Stimulated activated CD8-positive, alpha-beta memory T cell treated with anti-CD3 and anti-CD28 coated beads, Interleukin-15, amount 100 ng/mL, for 4 hours (primary cell): ENCODE data around the gene RBM47.
"Not testable (repeated sequence)": the region's sequence is repeated elsewhere in the genome, so short reads cannot be mapped to it uniquely, and the experiment has no call there.

Experiments used
- DNase-seq, 2 donors: peaks; one replicate each; pipeline ENCODE4 v3.0.0-alpha.2; 2020; ENCODE audit warnings: low read depth in 2 of 2

RBM47 gene

DNA sequence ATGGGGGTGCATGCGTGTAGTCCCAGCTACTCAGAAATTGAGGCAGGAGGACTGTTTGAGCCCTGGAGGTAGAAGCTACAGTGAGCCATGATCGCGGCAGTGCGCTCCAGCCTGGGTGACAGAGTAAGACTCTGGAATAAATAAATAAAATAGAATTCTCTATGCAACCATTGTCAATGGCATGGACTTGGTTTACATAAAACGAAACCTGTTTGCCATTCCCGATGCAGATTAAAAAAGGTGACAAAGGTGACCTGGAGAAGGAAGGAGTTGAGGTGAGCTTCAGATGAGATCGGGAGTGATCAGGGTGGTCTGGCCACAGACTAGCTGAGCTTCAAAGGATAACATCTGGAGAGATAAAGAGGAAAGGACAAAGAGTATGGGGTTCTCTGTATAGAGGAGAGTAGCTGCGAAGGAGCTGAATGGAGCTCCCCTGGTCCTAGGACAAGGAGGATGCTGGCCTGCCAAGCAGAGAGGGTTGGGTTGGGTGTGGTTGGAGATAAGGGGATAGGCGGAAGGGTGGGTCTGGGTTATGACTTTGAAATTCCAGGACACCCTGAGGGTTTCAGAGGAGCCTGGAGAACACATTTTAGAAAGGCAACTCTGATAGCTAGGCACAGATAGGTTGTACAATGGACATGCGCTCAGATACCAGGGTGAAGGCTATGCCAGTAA lies 98.6 kb downstream of the RBM47 start:
- DNase-seq, result no peak

GRCh38 chr4:40526741-40527140 lies 102.9 kb downstream of the RBM47 start:
- DNase-seq, result no peak

DNA sequence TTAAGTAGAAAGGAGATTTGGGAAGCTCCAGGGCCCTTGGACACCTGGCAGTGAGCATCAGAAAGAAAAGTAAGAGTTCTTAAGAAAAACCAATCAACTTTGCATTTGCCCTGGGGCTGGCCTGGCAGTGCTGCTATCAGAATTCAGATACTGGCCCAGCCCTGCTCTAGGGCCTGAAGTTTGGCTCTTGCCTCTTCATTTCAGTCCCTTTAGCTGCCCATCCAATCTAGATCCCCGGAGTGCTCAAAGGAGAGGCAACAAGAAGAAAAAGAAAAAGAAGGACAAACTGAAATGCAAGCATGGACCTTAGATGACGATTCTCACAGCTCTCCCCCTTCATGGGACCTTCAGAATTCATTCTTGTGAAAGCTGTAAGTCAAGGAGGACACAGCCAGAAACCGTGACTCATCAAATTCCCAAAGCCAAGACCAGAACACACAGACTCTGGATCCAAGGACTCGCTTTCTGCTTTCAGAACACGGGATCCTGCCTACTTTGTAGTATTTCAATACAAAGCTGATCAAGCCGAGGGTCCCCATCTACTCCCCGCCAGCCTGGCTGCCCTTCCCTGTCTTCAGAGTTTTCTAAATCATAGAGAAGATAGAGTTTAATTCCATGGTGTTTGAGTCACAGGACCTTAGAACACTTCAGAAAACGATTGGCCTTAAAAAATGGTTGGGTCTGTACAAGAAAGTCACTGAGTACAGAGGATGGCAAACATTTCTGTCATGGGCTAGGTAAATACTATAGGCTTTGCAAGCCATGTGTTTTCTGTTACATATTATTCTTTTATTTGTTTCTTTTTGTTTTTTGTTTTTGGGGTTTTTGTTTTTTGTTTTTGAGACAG lies 103.7 kb downstream of the RBM47 start:
- DNase-seq, result no peak

DNA sequence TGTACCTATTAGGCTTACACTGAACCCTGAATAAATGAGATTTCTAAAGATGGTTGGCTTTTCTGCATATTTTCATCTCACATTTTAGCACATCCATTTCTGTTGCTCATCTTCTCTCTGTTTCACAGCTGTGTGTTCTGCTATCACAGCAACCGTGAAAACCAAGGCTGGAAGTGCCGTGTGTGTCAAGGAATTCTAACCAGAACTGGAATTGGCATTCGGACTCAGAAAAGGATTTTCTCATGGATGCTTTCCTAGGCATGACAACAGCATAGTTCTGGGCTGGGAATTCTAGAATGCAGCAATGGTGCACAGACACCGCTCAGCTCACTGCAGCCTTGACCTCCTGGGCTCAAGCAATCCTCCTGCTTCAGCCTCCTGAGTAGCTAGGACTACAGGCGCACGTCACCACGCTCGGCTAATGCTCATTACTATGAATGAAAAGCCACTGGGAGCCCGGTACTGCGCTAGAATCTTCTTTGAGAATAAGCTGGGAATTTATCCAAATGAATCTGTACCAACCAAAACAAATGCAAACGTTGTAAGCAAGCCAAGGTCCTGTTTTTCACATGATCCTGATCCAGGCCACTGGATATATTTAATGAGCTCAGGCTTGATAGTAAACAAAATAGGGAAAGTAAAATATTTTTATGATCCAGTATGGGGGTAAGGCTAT lies 105.2 kb downstream of the RBM47 start:
- no peak for DNase-seq

DNA sequence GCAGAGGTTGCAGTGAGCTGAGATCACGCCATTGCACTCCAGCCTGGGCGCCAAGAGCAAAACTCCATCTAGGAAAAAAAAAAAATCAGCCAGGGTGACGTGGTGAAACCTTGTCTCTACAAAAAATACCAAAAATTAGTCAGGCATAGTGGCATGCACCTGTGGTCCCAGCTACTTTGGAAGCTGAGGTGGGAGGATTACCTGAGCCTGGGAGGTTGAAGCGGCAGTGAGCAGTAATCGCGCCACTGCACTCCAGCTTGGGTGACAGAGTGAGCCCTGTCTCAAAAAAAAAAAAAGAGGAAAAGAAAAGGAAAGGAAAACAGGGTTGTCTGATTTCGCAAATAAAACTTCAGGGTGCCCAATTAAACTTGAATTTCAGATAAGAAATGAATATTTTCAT lies 106.1 kb downstream of the RBM47 start:
- DNase-seq, result no peak

DNA sequence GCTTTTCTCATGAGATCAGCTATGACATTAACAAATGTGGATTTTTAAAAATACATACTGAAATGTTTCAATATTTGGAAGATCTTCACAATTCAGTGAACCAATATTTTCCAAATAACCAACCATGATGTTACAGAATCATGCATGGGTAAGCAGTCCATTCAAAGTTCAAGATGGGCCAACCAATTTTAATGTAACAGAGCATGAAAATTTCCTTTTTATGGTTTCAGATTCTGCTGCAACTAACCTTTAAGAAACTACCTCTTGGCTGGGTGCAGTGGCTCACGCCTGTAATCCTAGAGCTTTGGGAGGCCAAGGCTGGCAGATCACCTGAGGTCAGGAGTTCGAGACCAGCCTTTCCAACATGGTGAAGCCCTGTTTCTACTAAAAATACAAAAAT lies 107.7 kb downstream of the RBM47 start:
- no peak for DNase-seq

GRCh38 chr4:40520533-40520932 lies 109.1 kb downstream of the RBM47 start:
- no peak for DNase-seq

DNA sequence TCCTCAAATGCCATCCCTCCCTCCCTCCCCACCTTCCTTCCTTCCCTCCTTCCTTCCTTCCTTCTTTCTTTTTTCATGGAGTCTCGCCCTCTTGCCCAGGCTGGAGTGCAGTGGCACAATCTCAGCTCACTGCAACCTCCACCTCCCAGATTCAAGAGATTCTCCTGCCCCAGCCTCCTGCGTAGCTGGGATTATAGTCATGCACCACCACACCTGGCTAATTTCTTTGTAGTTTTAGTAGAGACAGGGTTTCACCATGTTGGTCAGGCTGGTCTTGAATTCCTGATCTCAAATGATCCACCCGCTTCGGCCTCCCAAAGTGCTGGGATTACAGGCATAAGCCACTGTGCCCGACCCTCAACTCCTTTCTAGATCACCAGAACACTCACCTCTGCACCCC lies 112.6 kb downstream of the RBM47 start:
- not testable (repeated sequence) for DNase-seq

- no peak for DNase-seq
These were observed 113.0 kb downstream of the RBM47 start for GRCh38 chr4:40516651-40517050.

DNA sequence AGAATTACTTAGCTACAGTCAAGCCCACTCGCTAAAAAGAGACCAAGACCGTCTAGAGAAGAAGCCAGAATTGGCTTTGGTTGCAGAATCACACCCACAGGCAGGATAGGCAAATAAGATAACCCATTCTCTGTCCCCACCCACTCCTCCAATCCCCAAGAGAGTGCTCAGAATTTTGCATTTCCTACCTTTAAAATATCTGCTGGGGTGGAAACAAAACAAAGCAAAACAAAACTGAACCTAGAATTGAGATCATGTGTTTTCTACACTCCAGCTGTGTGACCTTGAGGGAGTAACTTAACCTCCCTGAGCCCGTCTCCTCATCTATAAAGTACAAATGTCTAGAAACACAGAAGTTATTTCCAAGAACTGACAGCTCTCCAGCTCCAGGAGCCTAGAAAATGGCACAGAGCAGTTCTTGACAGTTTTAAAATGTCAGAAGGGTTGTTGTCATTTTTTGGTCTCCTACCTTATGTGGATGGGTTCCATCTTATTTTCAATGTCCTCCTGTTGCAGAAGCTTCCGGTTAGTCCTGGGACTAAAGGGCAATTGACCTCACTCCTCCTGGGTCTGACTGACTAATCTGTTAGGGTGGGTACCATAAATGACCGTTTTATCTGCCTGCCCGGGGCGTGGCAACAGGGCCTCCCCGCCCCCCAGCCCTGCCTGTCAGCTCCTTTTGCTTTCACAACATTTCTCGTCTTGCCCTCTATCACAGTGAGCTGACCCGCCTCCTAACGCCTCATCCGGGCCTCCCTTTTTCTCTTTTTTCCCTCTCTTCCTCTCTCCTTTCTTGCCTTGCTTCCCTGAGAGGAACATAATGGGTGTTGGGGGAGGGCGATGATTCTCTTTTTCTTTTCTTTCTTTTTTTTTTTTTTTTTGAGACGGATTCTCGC lies 114.0 kb downstream of the RBM47 start:
- no peak for DNase-seq

DNA sequence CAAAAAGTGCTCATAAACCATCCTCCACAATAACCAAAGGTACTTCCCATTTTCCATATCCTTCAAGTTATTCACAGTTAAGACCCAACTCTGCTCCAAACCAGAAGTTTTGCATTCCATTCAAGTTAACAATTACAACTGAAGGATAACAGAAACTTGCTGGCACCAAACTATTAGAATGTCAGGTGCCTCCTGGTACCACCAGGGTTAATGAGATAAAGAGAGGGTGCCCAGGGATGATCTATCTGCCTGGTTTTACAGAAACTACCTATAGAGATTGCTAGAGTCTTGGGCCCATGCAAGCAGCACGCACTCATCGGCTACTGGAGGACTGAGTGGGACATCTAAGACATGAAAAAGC lies 114.6 kb downstream of the RBM47 start:
- DNase-seq, result no peak

GRCh38 chr4:40514497-40514951 lies 115.1 kb downstream of the RBM47 start:
- no peak for DNase-seq

- no peak for DNase-seq
These were observed 118.5 kb downstream of the RBM47 start for GRCh38 chr4:40511036-40511614.

GRCh38 chr4:40507977-40508376 lies 121.7 kb downstream of the RBM47 start:
- no peak for DNase-seq

- DNase-seq, result no peak
These were observed 123.2 kb downstream of the RBM47 start for GRCh38 chr4:40506492-40506891.

GRCh38 chr4:40506066-40506465 lies 123.6 kb downstream of the RBM47 start:
- no peak for DNase-seq

- DNase-seq, result no peak
These were observed 126.7 kb downstream of the RBM47 start for GRCh38 chr4:40502934-40503333.

DNA sequence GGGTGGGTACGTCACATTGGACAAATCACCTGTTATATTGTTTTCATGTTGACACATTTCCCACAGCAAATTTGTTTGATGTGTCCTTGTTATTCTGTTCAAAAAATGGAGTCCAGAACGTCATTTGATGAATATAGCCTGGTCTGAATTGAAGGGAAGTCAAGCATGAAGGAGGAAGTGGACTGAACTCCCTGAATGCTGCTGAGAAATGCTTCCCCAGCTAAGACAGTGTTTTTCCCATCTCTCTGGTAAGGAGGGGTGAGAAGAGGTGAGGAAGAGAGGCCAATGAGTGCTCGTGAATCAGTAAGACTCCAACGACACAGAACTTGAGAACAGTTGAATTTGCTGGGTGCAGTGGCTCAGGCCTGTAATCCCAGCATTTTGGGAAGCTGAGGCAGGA lies 127.4 kb downstream of the RBM47 start:
- DNase-seq, result no peak

DNA sequence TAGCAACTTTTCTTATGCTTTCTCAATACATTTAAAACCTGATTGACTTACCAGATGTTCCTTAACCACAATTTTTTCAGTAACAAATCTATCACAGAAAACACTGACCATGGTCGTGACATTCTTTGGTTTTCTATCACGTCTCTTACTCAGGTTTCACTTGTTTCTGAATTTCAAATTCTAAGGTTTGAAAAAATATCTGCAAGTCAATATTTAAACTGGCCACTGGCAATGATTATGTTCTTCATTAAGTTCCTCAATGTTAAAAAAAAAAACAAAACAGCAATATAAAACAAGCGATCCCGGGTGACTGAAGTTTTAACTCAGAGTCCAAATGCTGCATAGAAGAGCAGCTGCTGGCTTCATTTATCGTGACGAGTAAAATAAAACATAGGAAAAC lies 128.9 kb downstream of the RBM47 start:
- no peak for DNase-seq

GRCh38 chr4:40493160-40493559 lies 136.5 kb downstream of the RBM47 start:
- DNase-seq, result no peak

- no peak for DNase-seq
These were observed 137.0 kb downstream of the RBM47 start for GRCh38 chr4:40492691-40493090.
